IMR-90 (cell line): ENCODE results near the gene NFRKB. TPM values are rescaled to one million over a fixed set of nuclear protein-coding genes. Genes with fewer than 3 reads are reported as not detected.

Experiments used
- ATAC-seq: fragments of 200-7000 bp; cut with Tn5 transposase; 2 replicates; pipeline ENCODE4 v1.9.1; 2020; ENCODE audit warnings: low read depth, mild to moderate bottlenecking, moderate library complexity
- BruUV-seq: library from RNA; stranded (reverse); fragments of 400-500 nt; replicated peaks from 2 replicates; lab custom pipeline; 2021; lab: Mats Ljungman, UMichigan
- CTCF ChIA-PET: fragments of 300-600 bp; formaldehyde crosslinking; extraction: SDS; loops from one replicate; lab custom pipeline; 2021; ENCODE audit warnings: antibody characterized with exemption; lab: Yijun Ruan, JAX
- POLR2A ChIA-PET: fragments of 300-600 bp; sonication (Branson Sonifier 250); formaldehyde crosslinking; loops from one replicate; lab custom pipeline; 2022; ENCODE audit warnings: antibody characterized with exemption; ENCODE audit not compliant: unreplicated experiment; lab: Charles Lee
- DNase-seq: peaks from one replicate; pipeline ENCODE4 v3.0.0; 2013
- H2AFZ ChIP-seq: replicated peaks from 2 replicates; pipeline ENCODE3; 2013; ENCODE audit warnings: low read length, mild to moderate bottlenecking; ENCODE audit not compliant: poor library complexity
- H2AK5ac ChIP-seq: 2 replicates; pipeline ENCODE4 v1.6.1; 2013; ENCODE audit warnings: low read depth, low read length, inconsistent platforms
- H2AK9ac ChIP-seq: replicated peaks from 2 replicates; pipeline ENCODE3; 2013; ENCODE audit warnings: mild to moderate bottlenecking, low read depth, low read length, moderate library complexity; ENCODE audit not compliant: poor library complexity
- H2BK120ac ChIP-seq: 2 replicates; pipeline ENCODE4 v1.6.1; 2013; ENCODE audit warnings: low read depth, low read length, inconsistent platforms
- H2BK15ac ChIP-seq: 3 replicates; pipeline ENCODE4 v1.6.1; 2013; ENCODE audit warnings: low read depth, low read length, inconsistent platforms
- H2BK20ac ChIP-seq: 2 replicates; pipeline ENCODE4 v1.6.1; 2013; ENCODE audit warnings: low read depth, mild to moderate bottlenecking, inconsistent platforms, low read length, moderate library complexity
- H2BK5ac ChIP-seq: 2 replicates; pipeline ENCODE4 v1.6.1; 2013; ENCODE audit warnings: mild to moderate bottlenecking, low read depth, low read length, inconsistent platforms; ENCODE audit not compliant: poor library complexity, severe bottlenecking
- H3K14ac ChIP-seq: replicated peaks from 2 replicates; pipeline ENCODE4 v1.6.1; 2013; ENCODE audit warnings: low read depth, low read length, inconsistent platforms
- H3K18ac ChIP-seq: 2 replicates; pipeline ENCODE4 v1.6.1; 2013; ENCODE audit warnings: low read depth, low read length, control low read depth
- H3K23ac ChIP-seq: 2 replicates; pipeline ENCODE4 v1.6.1; 2013; ENCODE audit warnings: low read depth, low read length, inconsistent platforms
- H3K27ac ChIP-seq: 2 replicates; pipeline ENCODE4 v1.5.1; 2013; ENCODE audit warnings: mild to moderate bottlenecking, control low read depth, low read length; ENCODE audit not compliant: insufficient read depth
- H3K27me3 ChIP-seq: 2 replicates; pipeline ENCODE4 v1.6.1; 2013; ENCODE audit warnings: low read length; ENCODE audit not compliant: control insufficient read depth, insufficient read depth
- H3K36me3 ChIP-seq: 2 replicates; pipeline ENCODE4 v1.6.1; 2013; ENCODE audit warnings: low read length, mixed read lengths; ENCODE audit not compliant: control insufficient read depth, insufficient read depth
- H3K4ac ChIP-seq: 2 replicates; pipeline ENCODE4 v1.6.1; 2013; ENCODE audit warnings: low read depth, low read length, inconsistent platforms
- H3K4me1 ChIP-seq: 2 replicates; pipeline ENCODE4 v1.6.1; 2013; ENCODE audit warnings: low read length, mixed read lengths; ENCODE audit not compliant: control insufficient read depth, insufficient read depth
- H3K4me2 ChIP-seq: 2 replicates; pipeline ENCODE4 v1.6.1; 2013; ENCODE audit warnings: low read depth, mild to moderate bottlenecking, control low read depth, low read length, moderate library complexity
- H3K4me3 ChIP-seq: 2 replicates; pipeline ENCODE4 v1.5.1; 2013; ENCODE audit warnings: low read depth, mild to moderate bottlenecking, control low read depth, low read length, moderate library complexity; ENCODE audit not compliant: insufficient read depth
- H3K56ac ChIP-seq: 2 replicates; pipeline ENCODE4 v1.6.1; 2013; ENCODE audit warnings: low read length, inconsistent platforms; ENCODE audit not compliant: insufficient read depth; ENCODE audit errors: extremely low read depth
- H3K79me1 ChIP-seq, 2 experiments: 2 replicates each; pipeline ENCODE4 v1.6.1; 2013; ENCODE audit warnings: low read length in 2 of 2, inconsistent platforms in 1 of 2, low read depth in 1 of 2
- H3K9ac ChIP-seq: 2 replicates; pipeline ENCODE4 v1.6.1; 2013; ENCODE audit warnings: low read depth, low read length, control low read depth
- H3K9me1 ChIP-seq: 2 replicates; pipeline ENCODE4 v1.6.1; 2013; ENCODE audit warnings: low read length, inconsistent platforms; ENCODE audit not compliant: insufficient read depth
- H3K9me3 ChIP-seq: 2 replicates; pipeline ENCODE4 v1.6.1; 2013; ENCODE audit warnings: low read length; ENCODE audit not compliant: control insufficient read depth, insufficient read depth
- H4K20me1 ChIP-seq: 2 replicates; pipeline ENCODE4 v1.6.1; 2013; ENCODE audit warnings: low read length, inconsistent platforms; ENCODE audit not compliant: insufficient read depth
- H4K5ac ChIP-seq: 2 replicates; pipeline ENCODE4 v1.6.1; 2013; ENCODE audit warnings: mild to moderate bottlenecking, low read depth, low read length, control low read depth
- H4K8ac ChIP-seq, 2 experiments: 2 replicates each; pipeline ENCODE4 v1.6.1; 2013; ENCODE audit warnings: low read depth in 2 of 2, low read length in 2 of 2, control low read depth in 1 of 2, inconsistent platforms in 1 of 2
- H4K91ac ChIP-seq: 2 replicates; pipeline ENCODE4 v1.6.1; 2013; ENCODE audit warnings: low read depth, low read length, inconsistent platforms; ENCODE audit not compliant: insufficient read depth
- BHLHE40 ChIP-seq: fragments of 150-350 bp; IDR thresholded peaks from 2 replicates; pipeline ENCODE4 v1.6.1; 2016; ENCODE audit warnings: mild to moderate bottlenecking, low read depth, low read length
- CEBPB ChIP-seq: IDR thresholded peaks from 2 replicates; pipeline ENCODE4 v1.6.1; 2012; ENCODE audit warnings: low read depth, low read length, improper control_type of control experiment
- CHD1 ChIP-seq: IDR thresholded peaks from 2 replicates; pipeline ENCODE4 v1.6.1; 2012; ENCODE audit warnings: low read depth, low read length, improper control_type of control experiment
- ELK1 ChIP-seq: fragments of 150-350 bp; IDR thresholded peaks from 2 replicates; pipeline ENCODE4 v1.6.1; 2016; ENCODE audit warnings: low read depth, mild to moderate bottlenecking, low read length, moderate library complexity, borderline replicate concordance
- FOS ChIP-seq: fragments of 150-350 bp; IDR thresholded peaks from 2 replicates; pipeline ENCODE4 v1.6.1; 2016; ENCODE audit warnings: low read depth, low read length
- MAFK ChIP-seq: IDR thresholded peaks from 2 replicates; pipeline ENCODE4 v1.6.1; 2012; ENCODE audit warnings: low read depth, low read length, improper control_type of control experiment
- MAZ ChIP-seq: IDR thresholded peaks from 2 replicates; pipeline ENCODE4 v1.6.1; 2012; ENCODE audit warnings: low read depth, mild to moderate bottlenecking, low read length, improper control_type of control experiment, moderate library complexity, borderline replicate concordance
- MXI1 ChIP-seq: IDR thresholded peaks from 2 replicates; pipeline ENCODE4 v1.6.1; 2012; ENCODE audit warnings: low read depth, mild to moderate bottlenecking, low read length, moderate library complexity, borderline replicate concordance
- POLR2A ChIP-seq: IDR thresholded peaks from 2 replicates; pipeline ENCODE4 v1.6.1; 2012; ENCODE audit warnings: mild to moderate bottlenecking, low read depth, low read length
- RAD21 ChIP-seq: IDR thresholded peaks from 2 replicates; pipeline ENCODE4 v1.6.1; 2012; ENCODE audit warnings: low read length, improper control_type of control experiment
- RCOR1 ChIP-seq: IDR thresholded peaks from 2 replicates; pipeline ENCODE4 v1.6.1; 2012; ENCODE audit warnings: mild to moderate bottlenecking, low read length, improper control_type of control experiment; ENCODE audit not compliant: insufficient replicate concordance
- RFX5 ChIP-seq: IDR thresholded peaks from 2 replicates; pipeline ENCODE4 v1.8.0; 2012; ENCODE audit warnings: low read depth, mild to moderate bottlenecking, low read length, moderate library complexity
- SMC3 ChIP-seq: fragments of 150-350 bp; IDR thresholded peaks from 2 replicates; pipeline ENCODE4 v1.6.1; 2016; ENCODE audit warnings: low read depth, mild to moderate bottlenecking, antibody characterized with exemption, low read length, moderate library complexity
- WGBS, 2 experiments: methylation state at CpG; one replicate each; pipeline versions ENCODE4 v1.1.5 to v1.1.7; 2013; ENCODE audit warnings: missing lambda C conversion rate in 2 of 2; ENCODE audit not compliant: insufficient read length in 1 of 2; ENCODE audit errors: extremely low coverage in 2 of 2; 5-methylcytosine and 5-hydroxymethylcytosine counted together
- dilution Hi-C: fragments of 300-500 bp; cut with HindIII; formaldehyde crosslinking; loops from one replicate; pipeline ENCODE4 v1.14.3; 2018; ENCODE audit warnings: low sequenced_read_pairs; ENCODE audit not compliant: unreplicated experiment
- in situ Hi-C: fragments of 300-500 bp; cut with MboI; formaldehyde crosslinking; loops from 3 replicates; pipeline ENCODE4 v1.14.3; 2019; ENCODE audit warnings: low sequenced_read_pairs, inconsistent platforms, mixed read lengths
- intact Hi-C: fragments of 100-400 bp; cut with micrococcal nuclease; formaldehyde crosslinking; loops from 2 replicates; pipeline ENCODE4 v1.10.0; 2022
- polyA plus RNA-seq, 3 experiments: library from polyadenylated mRNA; depleted of rRNA; stranded (reverse); fragments of >200 nt; gene quantifications; 2 replicates each; pipeline ENCODE4 v1.2.3, GENCODE V29; 2012; ENCODE audit warnings: low replicate concordance in 1 of 3
- total RNA-seq: library from RNA; depleted of rRNA; stranded (reverse); fragments of >200 nt; gene quantifications from 2 replicates; pipeline ENCODE4 v1.2.3, GENCODE V29; 2012

Gene NFRKB
- total and polyA plus RNA-seq, 2 of the 4 experiments (the other 2 are of a cell fraction), result 15.2 to 28.9 TPM

- intact Hi-C loops (no loop called here), dilution Hi-C loops (loop anchor here (25.0 kb wide), 1 partner anchor 198 kb away; no protein-coding TSS in a partner anchor), in situ Hi-C loops (no loop called here)
- Histone ChIP-seq H3K4me2 (no peak overlapping the region), H2BK15ac (no peak overlapping the region), H2BK120ac (no peak overlapping the region), H3K56ac (no peak overlapping the region), H2AK9ac (no peak overlapping the region), H4K8ac (no peak overlapping the region), H3K18ac (no peak overlapping the region), H3K4me1 (no peaks in the 10 kb centered on the region), H4K91ac (no peak overlapping the region), H3K27me3 (no peaks in the 10 kb centered on the region), H2AFZ (no peak overlapping the region), H3K79me1 (no peaks in the 10 kb centered on the region), H3K4ac (no peak overlapping the region), H3K36me3 (peaks cover 3% of the 10 kb centered on the region; the same call in 1 of the 2 replicates), H3K23ac (0 out of 2 replicates have a peak overlapping the region, but pooled peaks have one; percentile 20), H2BK5ac (no peak overlapping the region), H4K5ac (no peak overlapping the region), H4K20me1 (no peaks in the 10 kb centered on the region), H3K9me3 (no peaks in the 10 kb centered on the region), H3K14ac (no peak overlapping the region; the same call in 1 of the 2 replicates), H3K9ac (no peak overlapping the region), H2AK5ac (no peak overlapping the region), H3K27ac (no peak overlapping the region), H2BK20ac (no peak overlapping the region), H3K9me1 (no peaks in the 10 kb centered on the region), H3K4me3 (no peak overlapping the region)
- ATAC-seq, result no peak
- CTCF ChIA-PET, result interaction anchor here (1.3 to 2.1 kb wide), 2 partner anchors 9 to 192 kb away, joined by 3 to 7 read pairs; no protein-coding TSS in a partner anchor
- POLR2A ChIA-PET, result no interaction called here
- no peak for DNase-seq
- no TSS peak for BruUV-seq
- no peak for TF ChIP-seq SMC3
- no peak for TF ChIP-seq RAD21
- TF ChIP-seq MAZ, result no peak
- TF ChIP-seq ELK1, result no peak
- TF ChIP-seq BHLHE40, result no peak
- no peak for TF ChIP-seq MXI1
- no peak for TF ChIP-seq POLR2A
- no peak for TF ChIP-seq RFX5
- no peak for TF ChIP-seq CHD1
- TF ChIP-seq FOS, result no peak
- TF ChIP-seq RCOR1, result no peak
- no peak for TF ChIP-seq CEBPB
- no peak for TF ChIP-seq MAFK
- 79% methylated on average over 3 of the region's 4 CpGs; no CpG with 5 or more reads in 1 of the 2 experiments for WGBS, 2 experiments
These were observed 44.1 kb upstream of the NFRKB start for GRCh38 chr11:129939510-129939909.
